ENCODE results near the gene EPHA5. TPM values are rescaled to one million over a fixed set of nuclear protein-coding genes. Genes with fewer than 3 reads are reported as not detected.

The EPHA5 gene
- total and polyA plus RNA-seq, 2 experiments from 2014 or later: 0.15 TPM; not detected in 1

- no peaks in the 10 kb centered on the region for H3K36me3 ChIP-seq
- H3K9me3 ChIP-seq (ENCODE audit: low read depth): no peaks in the 10 kb centered on the region
- DNase-seq (ENCODE audit: low read depth in 1 of 2, low spot score in 1 of 2): no peak
- H3K4me1 ChIP-seq (ENCODE audit: low read depth): no peaks in the 10 kb centered on the region
- H3K4me3 ChIP-seq: no peak overlapping the region
- TF ChIP-seq CTCF (IDR thresholded peaks at IDR 0.05; ENCODE audit: low read depth, low read length): no peak
- H3K27ac ChIP-seq: no peak overlapping the region
- H3K27me3 ChIP-seq: no peaks in the 10 kb centered on the region
Measured at GRCh38 chr4:65467068-65467680, 203.1 kb downstream of the EPHA5 start.

- no peak for TF ChIP-seq CTCF (IDR thresholded peaks at IDR 0.05; ENCODE audit: low read depth, low read length)
- no peaks in the 10 kb centered on the region for H3K36me3 ChIP-seq
- no peaks in the 10 kb centered on the region for H3K4me1 ChIP-seq (ENCODE audit: low read depth)
- no peak for DNase-seq (ENCODE audit: low read depth in 1 of 2, low spot score in 1 of 2)
- H3K27me3 ChIP-seq: no peaks in the 10 kb centered on the region
- no peaks in the 10 kb centered on the region for H3K9me3 ChIP-seq (ENCODE audit: low read depth)
- H3K27ac ChIP-seq: no peak overlapping the region
- no peak overlapping the region for H3K4me3 ChIP-seq
Measured at GRCh38 chr4:65461781-65462180, 208.5 kb downstream of the EPHA5 start.

- TF ChIP-seq CTCF (IDR thresholded peaks at IDR 0.05; ENCODE audit: low read depth, low read length): no peak
- Histone ChIP-seq H3K4me3 (no peak overlapping the region), H3K36me3 (no peaks in the 10 kb centered on the region), H3K27me3 (no peaks in the 10 kb centered on the region), H3K27ac (no peak overlapping the region), H3K9me3 (ENCODE audit: low read depth) (no peaks in the 10 kb centered on the region), H3K4me1 (ENCODE audit: low read depth) (no peaks in the 10 kb centered on the region)
- DNase-seq (ENCODE audit: low read depth in 1 of 2, low spot score in 1 of 2): no peak
Measured at GRCh38 chr4:65457011-65457410, 213.3 kb downstream of the EPHA5 start.

GRCh38 chr4:65456579-65456978 lies 213.7 kb downstream of the EPHA5 start:
- Histone ChIP-seq H3K4me1 (ENCODE audit: low read depth) (no peaks in the 10 kb centered on the region), H3K27ac (no peak overlapping the region), H3K36me3 (no peaks in the 10 kb centered on the region), H3K27me3 (no peaks in the 10 kb centered on the region), H3K4me3 (no peak overlapping the region), H3K9me3 (ENCODE audit: low read depth) (no peaks in the 10 kb centered on the region)
- no peak for DNase-seq (ENCODE audit: low read depth in 1 of 2, low spot score in 1 of 2)
- no peak for TF ChIP-seq CTCF (IDR thresholded peaks at IDR 0.05; ENCODE audit: low read depth, low read length)

- Histone ChIP-seq H3K9me3 (ENCODE audit: low read depth) (no peaks in the 10 kb centered on the region), H3K27me3 (no peaks in the 10 kb centered on the region), H3K4me3 (no peak overlapping the region), H3K36me3 (no peaks in the 10 kb centered on the region), H3K27ac (no peak overlapping the region), H3K4me1 (ENCODE audit: low read depth) (no peaks in the 10 kb centered on the region)
- no peak for DNase-seq (ENCODE audit: low read depth in 1 of 2, low spot score in 1 of 2)
- TF ChIP-seq CTCF (IDR thresholded peaks at IDR 0.05; ENCODE audit: low read depth, low read length): no peak
Measured at GRCh38 chr4:65453398-65453797, 216.9 kb downstream of the EPHA5 start.
